ENCODE data around the gene NXPH4. TPM values are rescaled to one million over a fixed set of nuclear protein-coding genes. Genes with fewer than 3 reads are reported as not detected.

The NXPH4 gene
- total RNA-seq, 1 donor from 2014 or later, result 6.7 TPM

DNA sequence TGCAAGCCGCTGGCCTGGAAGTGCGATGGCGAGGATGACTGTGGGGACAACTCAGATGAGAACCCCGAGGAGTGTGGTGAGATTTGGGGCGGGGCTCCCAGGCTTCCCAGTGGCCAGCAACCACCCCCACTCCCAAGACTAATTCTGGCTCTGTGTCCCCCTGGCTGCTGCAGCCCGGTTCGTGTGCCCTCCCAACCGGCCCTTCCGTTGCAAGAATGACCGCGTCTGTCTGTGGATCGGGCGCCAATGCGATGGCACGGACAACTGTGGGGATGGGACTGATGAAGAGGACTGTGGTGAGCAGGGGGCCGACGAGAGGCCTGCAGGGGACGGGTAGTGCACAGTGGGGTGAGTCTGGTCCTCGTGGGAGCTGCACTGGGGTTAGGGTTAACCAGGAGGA, 12.1 kb upstream of the NXPH4 start:
- ATAC-seq, result no peak

DNA sequence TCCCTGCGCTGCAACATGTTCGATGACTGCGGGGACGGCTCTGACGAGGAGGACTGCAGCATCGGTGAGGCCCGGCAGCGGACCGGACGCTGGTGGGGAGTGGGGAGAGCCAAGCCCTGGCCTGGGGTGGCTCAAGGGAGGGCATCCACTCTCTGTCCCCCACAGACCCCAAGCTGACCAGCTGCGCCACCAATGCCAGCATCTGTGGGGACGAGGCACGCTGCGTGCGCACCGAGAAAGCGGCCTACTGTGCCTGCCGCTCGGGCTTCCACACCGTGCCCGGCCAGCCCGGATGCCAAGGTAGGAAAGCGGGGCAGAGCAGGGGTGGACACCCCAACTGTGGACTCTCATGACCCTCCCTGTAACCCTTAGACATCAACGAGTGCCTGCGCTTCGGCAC, 11.4 kb upstream of the NXPH4 start:
- no peak for ATAC-seq

DNA sequence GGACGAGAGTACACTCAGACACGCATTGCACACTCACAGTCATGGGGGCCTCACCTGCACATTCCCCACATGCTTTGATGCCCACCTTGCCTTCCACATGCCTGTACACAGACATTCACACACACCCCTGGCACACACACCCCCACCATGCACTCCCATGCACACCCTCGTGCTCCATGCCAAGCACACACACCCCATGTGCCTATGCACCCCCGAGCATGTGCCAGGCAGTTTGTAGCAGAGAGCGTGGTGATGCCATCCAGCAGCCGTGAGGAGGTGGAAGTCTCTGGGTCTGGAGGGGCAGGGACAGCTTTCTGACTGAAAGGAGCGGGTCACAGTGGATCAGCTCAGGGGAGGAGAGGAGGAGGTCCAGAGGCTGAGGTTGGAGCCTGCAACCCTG, 10.7 kb upstream of the NXPH4 start:
- ATAC-seq, result no peak

DNA sequence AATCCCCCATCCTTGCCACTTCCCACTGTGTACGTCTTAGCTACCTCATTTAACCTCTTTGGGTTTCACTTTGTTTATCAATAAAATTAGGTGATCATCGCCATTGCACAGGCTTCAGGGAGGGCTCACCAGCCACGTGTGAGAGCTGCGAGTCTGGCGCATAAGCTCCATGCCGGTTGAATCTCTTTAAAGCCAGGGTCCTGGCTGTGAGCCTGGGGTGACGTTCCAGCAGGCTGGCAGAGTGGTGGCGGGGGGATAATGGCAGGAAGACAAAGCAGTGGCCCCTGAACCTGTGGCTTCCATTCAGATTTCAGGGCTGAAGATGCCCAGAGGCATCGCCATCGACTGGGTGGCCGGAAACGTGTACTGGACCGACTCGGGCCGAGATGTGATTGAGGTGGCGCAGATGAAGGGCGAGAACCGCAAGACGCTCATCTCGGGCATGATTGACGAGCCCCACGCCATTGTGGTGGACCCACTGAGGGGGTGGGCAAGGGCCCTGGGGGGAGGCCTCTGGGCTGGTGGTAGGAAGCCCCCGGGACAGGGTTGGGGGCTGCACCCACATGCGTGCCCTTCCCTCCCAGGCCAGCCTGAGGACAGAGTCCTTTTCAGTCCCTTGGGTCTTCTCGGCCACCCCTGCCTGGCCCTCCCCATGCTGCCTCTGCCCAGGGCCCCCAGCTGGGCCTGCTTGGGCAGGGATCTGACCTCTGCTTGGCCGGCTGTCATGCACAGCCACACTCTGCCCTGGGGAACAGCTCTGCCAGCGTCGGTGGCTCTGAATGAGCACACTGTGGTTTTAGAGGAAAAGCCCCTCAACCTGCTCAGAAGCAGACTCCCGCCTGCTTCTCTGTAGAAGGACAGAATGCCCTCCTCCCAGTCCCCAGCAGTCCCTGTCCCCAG, 8.6 kb upstream of the NXPH4 start:
- ATAC-seq, result no peak

DNA sequence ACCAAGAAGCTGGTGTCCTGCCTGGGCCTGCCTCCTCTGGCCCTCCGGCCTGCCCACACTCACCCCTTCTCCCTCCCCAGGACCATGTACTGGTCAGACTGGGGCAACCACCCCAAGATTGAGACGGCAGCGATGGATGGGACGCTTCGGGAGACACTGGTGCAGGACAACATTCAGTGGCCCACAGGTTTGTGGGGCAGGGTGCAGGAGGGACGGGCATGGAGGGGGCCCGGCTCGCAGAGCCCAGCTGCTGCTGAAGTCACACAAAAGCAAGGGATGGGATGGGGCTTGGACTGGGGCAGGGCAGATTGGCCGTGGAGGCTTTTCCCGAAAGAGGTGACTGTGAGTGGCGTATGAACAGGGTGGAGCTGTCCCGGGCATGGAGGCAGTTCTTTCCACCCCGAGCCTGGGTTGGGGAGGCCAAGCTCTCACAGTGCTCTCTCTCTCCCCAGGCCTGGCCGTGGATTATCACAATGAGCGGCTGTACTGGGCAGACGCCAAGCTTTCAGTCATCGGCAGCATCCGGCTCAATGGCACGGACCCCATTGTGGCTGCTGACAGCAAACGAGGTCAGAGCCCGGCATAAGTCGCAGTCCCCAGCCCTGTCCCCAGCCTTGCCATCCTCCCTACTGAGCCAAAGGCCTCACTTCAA, 7.8 kb upstream of the NXPH4 start:
- ATAC-seq, result no peak

DNA sequence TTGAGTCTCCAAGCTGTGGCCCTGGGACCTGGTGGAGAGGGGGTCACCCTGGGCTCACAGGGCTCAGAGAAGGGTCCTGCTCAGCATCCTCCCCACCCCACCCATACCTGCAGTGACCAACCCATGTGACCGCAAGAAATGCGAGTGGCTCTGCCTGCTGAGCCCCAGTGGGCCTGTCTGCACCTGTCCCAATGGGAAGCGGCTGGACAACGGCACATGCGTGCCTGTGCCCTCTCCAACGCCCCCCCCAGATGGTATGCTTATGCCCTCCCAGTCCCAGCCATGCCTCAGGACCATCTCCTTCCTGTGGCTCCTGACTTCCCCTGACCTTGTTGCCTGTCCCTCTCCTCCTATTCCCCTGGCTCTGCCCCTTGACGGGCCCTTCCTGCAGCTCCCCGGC, 6.7 kb upstream of the NXPH4 start:
- ATAC-seq, result no peak

DNA sequence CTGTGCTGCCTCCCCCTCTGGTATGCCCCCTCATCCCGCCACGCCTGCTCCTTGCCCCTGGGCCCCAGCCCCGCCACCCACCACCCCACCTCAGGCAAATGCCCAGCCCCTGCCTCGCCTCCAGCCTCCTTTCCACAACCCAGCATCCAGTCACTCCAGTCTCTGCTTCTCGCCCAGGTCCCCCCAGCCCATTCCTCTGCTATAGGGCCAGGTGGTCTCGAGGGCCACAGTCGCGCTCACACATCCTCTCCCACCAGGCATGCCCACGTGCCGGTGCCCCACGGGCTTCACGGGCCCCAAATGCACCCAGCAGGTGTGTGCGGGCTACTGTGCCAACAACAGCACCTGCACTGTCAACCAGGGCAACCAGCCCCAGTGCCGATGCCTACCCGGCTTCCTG, 6.1 kb upstream of the NXPH4 start:
- no peak for ATAC-seq

DNA sequence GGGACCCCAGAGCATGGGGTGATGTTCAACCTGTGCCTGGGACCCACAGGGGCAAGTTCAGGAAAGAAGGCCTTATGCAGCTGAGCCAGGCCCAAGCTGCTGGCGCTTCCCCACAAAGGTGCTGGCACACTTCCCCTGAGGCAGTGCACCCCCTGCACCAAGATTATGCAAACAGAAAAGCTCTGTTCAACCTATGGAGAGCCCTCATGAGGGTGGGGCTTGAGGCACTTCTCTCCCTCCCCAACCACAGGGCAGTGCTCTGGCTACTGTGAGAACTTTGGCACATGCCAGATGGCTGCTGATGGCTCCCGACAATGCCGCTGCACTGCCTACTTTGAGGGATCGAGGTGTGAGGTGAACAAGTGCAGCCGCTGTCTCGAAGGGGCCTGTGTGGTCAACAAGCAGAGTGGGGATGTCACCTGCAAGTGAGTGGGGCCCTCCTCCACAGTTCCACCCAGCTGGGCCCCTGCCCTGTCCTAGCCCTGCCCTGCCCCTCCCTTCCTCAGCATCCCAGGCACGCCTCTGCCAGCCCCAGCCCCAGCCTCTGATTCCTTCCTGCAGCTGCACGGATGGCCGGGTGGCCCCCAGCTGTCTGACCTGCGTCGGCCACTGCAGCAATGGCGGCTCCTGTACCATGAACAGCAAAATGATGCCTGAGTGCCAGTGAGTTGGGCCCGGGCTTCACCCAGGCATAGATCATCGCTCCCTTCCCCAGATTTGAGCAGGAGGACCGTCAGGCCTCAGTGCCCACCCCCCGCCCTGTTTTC, 5.5 kb upstream of the NXPH4 start:
- ATAC-seq, result no peak

DNA sequence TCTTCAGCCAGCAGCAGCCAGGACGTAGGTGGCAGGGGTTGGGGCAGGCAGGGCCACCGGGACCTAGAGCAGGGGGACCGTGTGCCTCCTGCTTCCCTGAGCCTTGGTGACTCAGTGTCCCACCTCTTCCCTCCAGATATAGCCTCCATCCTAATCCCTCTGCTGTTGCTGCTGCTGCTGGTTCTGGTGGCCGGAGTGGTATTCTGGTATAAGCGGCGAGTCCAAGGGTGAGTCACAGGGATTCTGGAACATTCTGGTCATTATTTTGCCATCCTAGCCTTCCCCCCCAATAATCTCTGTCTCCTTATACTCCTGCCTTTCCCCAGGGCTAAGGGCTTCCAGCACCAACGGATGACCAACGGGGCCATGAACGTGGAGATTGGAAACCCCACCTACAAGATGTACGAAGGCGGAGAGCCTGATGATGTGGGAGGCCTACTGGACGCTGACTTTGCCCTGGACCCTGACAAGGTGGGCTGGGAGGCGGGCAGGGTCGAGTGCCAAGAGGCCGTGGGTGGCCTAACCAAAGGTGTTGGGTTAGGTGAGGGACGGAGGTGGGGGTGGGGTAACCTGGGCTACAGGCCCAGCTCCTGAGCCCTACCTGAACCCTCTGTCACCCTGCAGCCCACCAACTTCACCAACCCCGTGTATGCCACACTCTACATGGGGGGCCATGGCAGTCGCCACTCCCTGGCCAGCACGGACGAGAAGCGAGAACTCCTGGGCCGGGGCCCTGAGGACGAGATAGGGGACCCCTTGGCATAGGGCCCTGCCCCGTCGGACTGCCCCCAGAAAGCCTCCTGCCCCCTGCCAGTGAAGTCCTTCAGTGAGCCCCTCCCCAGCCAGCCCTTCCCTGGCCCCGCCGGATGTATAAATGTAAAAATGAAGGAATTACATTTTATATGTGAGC, 4.5 kb upstream of the NXPH4 start:
- ATAC-seq, result no peak

DNA sequence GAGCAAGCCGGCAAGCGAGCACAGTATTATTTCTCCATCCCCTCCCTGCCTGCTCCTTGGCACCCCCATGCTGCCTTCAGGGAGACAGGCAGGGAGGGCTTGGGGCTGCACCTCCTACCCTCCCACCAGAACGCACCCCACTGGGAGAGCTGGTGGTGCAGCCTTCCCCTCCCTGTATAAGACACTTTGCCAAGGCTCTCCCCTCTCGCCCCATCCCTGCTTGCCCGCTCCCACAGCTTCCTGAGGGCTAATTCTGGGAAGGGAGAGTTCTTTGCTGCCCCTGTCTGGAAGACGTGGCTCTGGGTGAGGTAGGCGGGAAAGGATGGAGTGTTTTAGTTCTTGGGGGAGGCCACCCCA, 3.9 kb upstream of the NXPH4 start:
- no peak for ATAC-seq

DNA sequence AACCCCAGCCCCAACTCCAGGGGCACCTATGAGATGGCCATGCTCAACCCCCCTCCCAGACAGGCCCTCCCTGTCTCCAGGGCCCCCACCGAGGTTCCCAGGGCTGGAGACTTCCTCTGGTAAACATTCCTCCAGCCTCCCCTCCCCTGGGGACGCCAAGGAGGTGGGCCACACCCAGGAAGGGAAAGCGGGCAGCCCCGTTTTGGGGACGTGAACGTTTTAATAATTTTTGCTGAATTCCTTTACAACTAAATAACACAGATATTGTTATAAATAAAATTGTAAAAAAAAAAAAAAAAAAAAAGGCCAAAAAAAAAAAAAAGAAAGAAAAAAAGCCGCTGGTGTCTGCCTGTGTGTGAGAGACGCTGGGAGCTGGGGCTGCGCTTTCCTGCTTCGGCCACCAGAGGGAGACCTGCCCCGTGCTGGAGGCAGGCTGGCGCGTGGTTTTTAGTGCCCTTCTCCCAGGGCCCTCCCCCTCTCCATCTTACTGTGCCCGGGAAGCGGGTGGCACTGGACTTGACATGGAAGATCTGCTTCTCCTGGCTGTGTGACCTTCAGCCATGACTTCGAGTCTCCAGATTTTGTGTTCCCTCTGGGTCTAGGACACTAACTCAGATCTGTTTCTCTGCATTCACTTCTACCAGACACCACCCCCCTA, 3.4 kb upstream of the NXPH4 start:
- peak; percentile 73 for ATAC-seq

DNA sequence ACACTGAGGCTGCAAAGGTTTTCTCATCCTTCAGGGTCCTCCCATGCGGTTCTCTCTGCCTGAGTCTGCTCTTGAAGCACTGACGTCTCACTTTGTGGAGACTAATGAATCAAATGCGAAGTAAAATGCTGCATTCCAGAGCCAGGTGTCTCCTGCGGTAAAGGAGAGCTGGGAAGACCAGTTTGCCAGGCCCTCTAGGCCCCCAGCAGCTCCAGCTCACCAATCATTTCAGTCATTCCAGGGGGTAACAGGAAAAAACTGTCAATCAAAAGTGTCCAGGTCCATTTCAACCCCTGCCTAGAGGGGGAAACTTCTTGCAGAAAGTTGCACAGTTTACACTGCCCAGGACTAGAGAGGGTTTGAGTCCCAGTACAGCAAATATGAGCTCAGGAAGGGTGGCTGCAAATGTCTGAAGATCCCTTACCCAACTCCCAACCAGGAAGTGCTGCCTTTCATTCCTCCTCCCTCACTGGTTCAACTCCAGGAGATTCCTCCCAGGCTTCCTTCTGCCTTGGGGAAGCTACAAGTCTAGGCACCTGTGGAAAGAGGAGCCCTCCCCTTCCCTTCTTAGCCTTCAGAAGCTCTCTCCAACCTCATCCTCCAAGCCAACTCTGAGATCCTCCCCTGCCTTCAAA, 2.7 kb upstream of the NXPH4 start:
- ATAC-seq, result no peak

DNA sequence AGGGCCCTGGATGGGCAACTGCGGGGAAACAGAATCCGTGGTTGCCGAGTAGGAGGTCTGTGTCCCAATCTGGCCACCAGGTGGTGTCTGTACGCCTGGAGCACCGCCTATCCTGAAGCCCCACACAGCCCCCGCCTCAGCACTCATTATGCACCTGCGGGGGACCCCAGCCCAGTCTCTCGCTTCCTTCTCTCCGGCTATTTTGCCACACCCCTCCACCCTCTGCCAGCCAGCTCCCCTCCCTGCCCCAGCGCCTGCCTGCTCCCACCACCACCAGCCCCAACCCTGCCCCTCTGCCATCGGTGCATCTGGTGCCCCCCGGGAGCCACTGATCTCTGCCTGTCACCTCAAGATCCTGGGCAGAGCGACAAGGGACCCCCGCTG, 2.2 kb upstream of the NXPH4 start:
- ATAC-seq, result peak; percentile 25

DNA sequence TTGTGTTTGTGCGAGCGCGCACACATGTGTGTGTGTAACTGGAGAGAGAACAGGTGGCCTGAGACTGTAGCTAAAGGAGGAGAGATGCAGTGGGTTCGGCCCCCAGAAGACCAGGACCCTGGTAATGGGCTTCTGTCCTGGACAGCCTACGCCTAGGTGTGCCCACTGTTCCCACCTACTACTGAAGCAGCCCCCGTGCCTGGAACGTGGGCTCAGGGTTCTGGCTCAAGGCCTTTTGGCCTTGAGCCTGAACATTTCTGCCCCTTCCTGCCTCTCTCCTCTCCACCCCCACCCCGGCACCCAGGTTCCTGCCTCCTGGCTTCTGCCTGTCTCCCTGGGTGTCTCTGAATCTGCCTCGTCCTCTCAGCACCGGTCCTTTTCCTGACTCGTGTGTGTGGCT, 1.5 kb upstream of the NXPH4 start:
- no peak for ATAC-seq

DNA sequence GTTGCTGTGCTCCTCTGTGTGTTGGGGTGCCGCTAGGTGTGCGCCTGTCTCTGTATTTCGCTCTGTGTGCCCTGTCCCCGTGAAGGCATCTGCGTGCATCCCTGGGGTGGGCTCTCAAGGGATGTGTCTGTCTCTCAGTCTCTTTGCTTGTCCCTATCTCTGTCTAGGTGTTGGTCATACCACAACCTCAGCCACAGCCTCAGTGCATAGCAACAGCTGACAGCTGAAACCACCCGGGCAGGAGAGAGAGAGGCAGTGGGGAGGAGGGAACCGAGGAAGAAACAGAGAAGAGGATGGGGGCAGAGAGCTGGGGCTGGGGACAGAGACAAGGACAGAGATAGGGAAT, 953 bp upstream of the NXPH4 start:
- ATAC-seq, result peak; percentile 1

DNA sequence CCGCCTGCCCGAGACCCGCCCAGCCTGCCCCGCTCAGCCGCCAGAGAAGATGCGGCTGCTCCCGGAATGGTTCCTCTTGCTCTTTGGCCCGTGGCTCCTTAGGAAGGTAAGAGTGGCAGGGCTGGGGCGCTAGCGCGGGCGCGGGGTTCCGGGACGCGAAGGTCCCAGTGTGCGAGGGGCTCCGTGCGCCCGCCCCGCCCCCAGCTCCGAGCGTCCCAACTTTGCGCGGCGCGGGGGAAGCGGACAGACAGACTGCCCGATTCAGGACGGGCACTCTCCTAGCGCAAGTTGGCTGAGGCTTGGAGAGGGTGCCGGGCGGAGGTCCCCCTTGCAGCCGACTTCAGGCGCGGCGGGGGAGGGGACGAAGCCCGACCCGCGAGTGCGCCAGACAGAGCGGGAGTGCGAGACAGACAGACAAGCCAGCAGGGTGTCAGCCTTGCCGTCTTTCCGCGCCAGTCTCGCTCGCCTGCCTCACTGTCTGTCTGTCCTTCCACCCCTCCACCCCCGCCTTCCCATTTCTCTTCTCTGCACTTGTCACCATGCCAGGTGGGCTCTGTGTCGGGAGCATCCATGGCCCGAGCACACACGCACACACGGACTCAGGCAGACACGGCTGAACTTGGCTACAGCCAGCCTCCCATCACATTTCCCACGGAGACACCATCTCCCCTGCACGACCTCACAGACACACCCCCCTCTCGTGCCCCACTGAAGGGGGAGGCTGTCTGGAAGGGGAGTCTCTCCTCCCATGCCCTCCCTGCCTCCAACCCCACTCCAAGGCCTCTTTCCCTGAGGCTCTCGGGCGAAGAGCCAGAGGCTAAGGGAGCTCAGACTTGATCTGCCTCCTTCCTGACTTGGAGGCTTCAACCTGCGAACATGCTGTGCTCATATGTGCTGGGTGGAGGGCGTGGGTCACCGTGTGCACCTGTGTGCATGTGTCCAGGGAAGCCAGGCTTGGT, 606 bp downstream of the NXPH4 start:
- no peak for ATAC-seq

DNA sequence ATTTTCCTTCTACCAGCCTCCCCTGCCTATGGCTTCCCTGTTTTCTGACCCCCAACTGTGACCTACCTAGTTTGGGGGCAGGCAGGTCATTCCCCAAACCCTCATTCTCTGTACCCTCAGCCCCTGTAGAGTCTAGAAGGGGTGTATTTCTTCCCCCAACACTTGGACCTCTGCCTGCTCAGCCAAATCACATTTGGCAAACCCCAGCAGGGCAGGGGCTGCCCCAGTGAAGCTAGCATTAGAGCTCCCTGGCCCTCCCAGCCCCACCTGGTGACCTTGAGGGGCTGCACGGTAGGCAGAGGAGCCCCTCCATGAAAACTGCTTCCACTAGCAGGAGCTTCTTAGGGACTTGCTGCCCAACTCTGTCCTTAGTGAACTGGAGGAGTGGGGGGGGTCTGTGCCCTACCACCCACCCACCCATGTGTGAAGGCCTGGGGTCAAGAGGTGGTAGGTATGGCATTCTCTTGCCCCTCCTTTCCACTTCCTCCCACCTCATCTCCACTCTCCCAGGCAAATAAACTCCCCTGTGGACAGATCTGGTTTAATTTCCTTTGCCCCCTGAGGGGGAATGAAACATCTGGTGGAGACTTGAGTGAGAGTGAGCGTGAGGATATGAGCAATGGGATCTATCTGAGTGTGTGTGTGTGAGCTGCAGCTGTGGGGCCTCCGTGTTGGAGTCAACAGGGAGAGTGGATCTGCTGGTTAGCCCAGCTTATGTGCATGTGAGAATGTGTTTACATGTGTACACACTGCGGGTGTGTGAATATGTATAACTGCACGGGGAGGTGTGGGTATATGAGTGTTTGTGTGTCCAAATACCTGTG, 1.6 kb downstream of the NXPH4 start:
- ATAC-seq, result peak; percentile 32

DNA sequence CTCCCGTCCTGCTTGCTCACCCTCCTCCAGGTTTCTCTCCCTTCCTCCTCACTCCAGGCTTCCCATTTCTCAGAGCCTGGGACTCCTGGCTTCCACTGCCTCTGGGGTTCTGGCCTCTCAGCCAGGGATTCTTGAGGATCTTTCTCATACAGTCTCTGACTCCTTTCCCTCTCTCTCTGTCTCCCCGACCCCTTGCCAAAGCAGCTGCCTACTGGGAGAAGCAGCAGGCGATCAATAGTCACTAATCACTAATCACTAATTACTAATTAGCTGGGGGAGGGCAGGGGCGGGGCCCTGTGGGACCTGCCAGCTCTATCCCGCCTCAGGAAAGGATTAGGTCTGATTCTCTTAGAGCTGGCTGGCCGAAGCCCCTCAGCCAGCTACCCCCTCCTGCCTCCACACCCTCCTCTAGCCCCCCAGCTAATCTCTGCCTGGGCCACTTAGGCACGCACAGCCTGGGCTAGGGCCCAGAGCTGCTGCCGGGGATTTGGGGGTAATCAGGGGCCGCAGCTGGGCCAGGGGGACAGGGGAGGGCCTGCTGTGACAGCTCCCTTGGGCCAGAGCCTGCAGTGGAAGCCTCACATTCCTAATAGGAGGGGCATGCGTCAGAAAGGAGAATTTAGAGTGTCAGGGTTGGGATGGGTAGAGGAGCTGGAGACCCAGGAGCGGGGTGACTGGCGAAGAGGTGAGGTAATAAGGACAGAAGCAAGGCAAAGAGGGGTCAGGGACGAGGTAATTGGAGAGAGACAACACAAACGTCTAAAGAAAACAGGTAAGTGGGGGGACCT, 2.8 kb downstream of the NXPH4 start:
- ATAC-seq, result no peak

Measured in esophagus mucosa (tissue), 1 donor.